ENCODE data around the gene SLC25A41. TPM values are rescaled to one million over a fixed set of nuclear protein-coding genes. Genes with fewer than 3 reads are reported as not detected.
A peak's percentile ranks its signal among the peaks of the same experiment; 100 is the strongest.

Gene SLC25A41
- total and polyA plus RNA-seq, 2 of the 13 experiments (the other 11 are each of a cell fraction or from before 2014, with no cell fraction given): 0.33 to 0.95 TPM

- peak; percentile 39 for TF ChIP-seq ZNF687 (CRISPR knock-in tag; IDR thresholded peaks at IDR 0.05)
- peak; percentile 14 for TF ChIP-seq ZNF781 (CRISPR knock-in tag; IDR thresholded peaks at IDR 0.05; ENCODE audit: borderline replicate concordance, not compliant biosample characterization)
- peak; percentile 62; the same call in 1 of the 2 replicates for TF ChIP-seq PITX1 (CRISPR knock-in tag; IDR thresholded peaks at IDR 0.05)
- TF ChIP-seq SP4 (CRISPR knock-in tag; IDR thresholded peaks at IDR 0.05): peak; percentile 51
- TF ChIP-seq MAZ (IDR thresholded peaks at IDR 0.05; ENCODE audit: borderline replicate concordance, low read depth, low read length): 0 out of 2 replicates have a peak, but pooled peaks have one; percentile 27
- no peak for TF ChIP-seq MAZ (CRISPR knock-in tag; IDR thresholded peaks at IDR 0.05; ENCODE audit: low read depth)
- no peak for TF ChIP-seq GABPA (IDR thresholded peaks at IDR 0.05; ENCODE audit: low read depth, low read length)
- no peak for TF ChIP-seq GABPA (CRISPR knock-in tag; IDR thresholded peaks at IDR 0.05; ENCODE audit: low read depth)
- TF ChIP-seq KAT7 (CRISPR knock-in tag; IDR thresholded peaks at IDR 0.05; ENCODE audit: borderline replicate concordance): no peak
- TF ChIP-seq YY1 (IDR thresholded peaks at IDR 0.05; ENCODE audit: insufficient read depth, insufficient replicate concordance, low read depth, low read length): no peak
- no peak for TF ChIP-seq ZGPAT (CRISPR knock-in tag; IDR thresholded peaks at IDR 0.05)
- TF ChIP-seq POLR2G (IDR thresholded peaks at IDR 0.05; ENCODE audit: low read depth, low read length): 0 out of 2 replicates have a peak, but pooled peaks have one; percentile 27
- TF ChIP-seq ZHX1 (CRISPR knock-in tag; IDR thresholded peaks at IDR 0.05; ENCODE audit: low read depth): no peak
- TF ChIP-seq FOXM1 (CRISPR knock-in tag; IDR thresholded peaks at IDR 0.05): no peak
- no peak; the same call in 1 of the 2 replicates for TF ChIP-seq YEATS4 (CRISPR knock-in tag; IDR thresholded peaks at IDR 0.05; ENCODE audit: borderline replicate concordance)
- no peak for TF ChIP-seq EEA1 (CRISPR knock-in tag; IDR thresholded peaks at IDR 0.05; ENCODE audit: borderline replicate concordance)
Measured at GRCh38 chr19:6423499-6424194, 9.9 kb downstream of the SLC25A41 start (continued).

All from HepG2 (cell line).